Adrenal gland (tissue), 5 donors: Measurements from ENCODE around the gene DYNLL1.

Source experiments
- POLR2A ChIP-seq, 2 donors: fragments of 450-650 bp; IDR thresholded peaks; one replicate each; pipeline ENCODE4 v1.6.1; 2017; ENCODE audit warnings: antibody characterized with exemption in 2 of 2, mild to moderate bottlenecking in 2 of 2, moderate library complexity in 1 of 2
- TF ChIP-seq, protein P1 (sequence below), 6 experiments: fragments of 450-650 bp in 4 of 6; fragments of 200-600 bp in 2 of 6; sonication (generic) in 1 of 6; IDR thresholded peaks; 1 replicate in 5 of 6; 2 replicates in 1 of 6; pipeline versions ENCODE4 v1.5.1 to v1.8.0; 2016 to 2021; ENCODE audit warnings: antibody characterized with exemption in 6 of 6, mild to moderate bottlenecking in 2 of 6, moderate library complexity in 1 of 6
- donor health status: DM: no; HTN: no; CAD: no.

GRCh38 chr12:120495731-120496412 is at the start of gene DYNLL1:
- TF ChIP-seq, protein P1, sequence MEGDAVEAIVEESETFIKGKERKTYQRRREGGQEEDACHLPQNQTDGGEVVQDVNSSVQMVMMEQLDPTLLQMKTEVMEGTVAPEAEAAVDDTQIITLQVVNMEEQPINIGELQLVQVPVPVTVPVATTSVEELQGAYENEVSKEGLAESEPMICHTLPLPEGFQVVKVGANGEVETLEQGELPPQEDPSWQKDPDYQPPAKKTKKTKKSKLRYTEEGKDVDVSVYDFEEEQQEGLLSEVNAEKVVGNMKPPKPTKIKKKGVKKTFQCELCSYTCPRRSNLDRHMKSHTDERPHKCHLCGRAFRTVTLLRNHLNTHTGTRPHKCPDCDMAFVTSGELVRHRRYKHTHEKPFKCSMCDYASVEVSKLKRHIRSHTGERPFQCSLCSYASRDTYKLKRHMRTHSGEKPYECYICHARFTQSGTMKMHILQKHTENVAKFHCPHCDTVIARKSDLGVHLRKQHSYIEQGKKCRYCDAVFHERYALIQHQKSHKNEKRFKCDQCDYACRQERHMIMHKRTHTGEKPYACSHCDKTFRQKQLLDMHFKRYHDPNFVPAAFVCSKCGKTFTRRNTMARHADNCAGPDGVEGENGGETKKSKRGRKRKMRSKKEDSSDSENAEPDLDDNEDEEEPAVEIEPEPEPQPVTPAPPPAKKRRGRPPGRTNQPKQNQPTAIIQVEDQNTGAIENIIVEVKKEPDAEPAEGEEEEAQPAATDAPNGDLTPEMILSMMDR (IDR thresholded peaks at IDR 0.05) = peak in 3 of 6 experiments; percentile 16 to 32 (median 29)
- TF ChIP-seq POLR2A (IDR thresholded peaks at IDR 0.05) = peak; percentile 80 to 91
